Upper lobe of left lung (tissue), 4 donors: ENCODE data around the gene ADAMTS1.

Experiments
- EP300 ChIP-seq, 4 donors: sonication (generic); formaldehyde crosslinking; IDR thresholded peaks; one replicate each; pipeline ENCODE4 v1.5.1; 2017; ENCODE audit warnings: antibody characterized with exemption in 4 of 4, control low read depth in 2 of 4
- POLR2A ChIP-seq, 4 donors: fragments of 450-650 bp; IDR thresholded peaks; one replicate each; pipeline ENCODE4 v1.5.1; 2016 to 2017; ENCODE audit warnings: antibody characterized with exemption in 4 of 4, mild to moderate bottlenecking in 2 of 4

GRCh38 chr21:26850116-26850643 is 5.0 kb upstream of the ADAMTS1 start:
- TF ChIP-seq EP300 (IDR thresholded peaks at IDR 0.05) (no peak), POLR2A (IDR thresholded peaks at IDR 0.05) (no peak)
